Hematopoietic multipotent progenitor cell treated with erythropoietin and hydrocortisone succinate and interleukin-3 and kit ligand, for 8 days (in vitro differentiated cells): ENCODE measurements around the gene PDZRN3.

Experiments used
- DNase-seq: peaks from one replicate; pipeline ENCODE4 v3.0.0-alpha.2; 2015

Gene PDZRN3

DNA sequence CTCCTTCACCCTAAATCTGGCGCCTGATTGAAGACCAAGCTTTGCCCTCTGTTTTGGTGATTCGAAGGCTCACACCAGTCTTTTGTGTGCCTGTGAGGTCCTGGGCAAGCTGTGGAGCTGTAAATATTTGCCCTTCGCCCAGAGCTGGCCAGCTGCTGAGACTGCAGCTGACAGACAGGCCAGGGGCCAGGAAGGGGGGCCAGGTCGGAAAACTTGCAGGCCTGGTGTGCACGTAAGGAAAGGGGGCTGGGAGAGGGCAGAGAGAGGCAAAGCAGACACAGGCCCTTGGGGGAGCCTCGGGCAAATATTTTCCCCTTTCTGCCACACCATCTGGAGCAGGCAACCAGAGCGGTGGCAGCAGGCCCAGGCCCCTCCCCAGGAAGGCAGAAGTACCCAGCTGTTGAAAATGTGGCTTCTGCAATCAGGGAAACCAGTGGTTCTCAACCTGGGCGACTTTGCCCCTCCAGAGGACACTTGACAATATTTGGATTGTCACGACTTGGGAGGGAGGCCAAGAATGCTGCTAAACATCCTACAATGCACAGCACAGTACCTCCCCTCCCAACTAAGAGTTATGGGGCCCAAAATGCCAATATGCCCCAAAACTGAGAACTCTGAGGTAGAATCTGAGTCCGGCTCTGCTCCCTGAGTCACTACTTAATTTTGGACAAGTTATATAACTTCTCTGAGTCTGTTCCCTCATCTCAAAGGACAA, 2.5 kb downstream of the PDZRN3 start:
- DNase-seq = no peak

DNA sequence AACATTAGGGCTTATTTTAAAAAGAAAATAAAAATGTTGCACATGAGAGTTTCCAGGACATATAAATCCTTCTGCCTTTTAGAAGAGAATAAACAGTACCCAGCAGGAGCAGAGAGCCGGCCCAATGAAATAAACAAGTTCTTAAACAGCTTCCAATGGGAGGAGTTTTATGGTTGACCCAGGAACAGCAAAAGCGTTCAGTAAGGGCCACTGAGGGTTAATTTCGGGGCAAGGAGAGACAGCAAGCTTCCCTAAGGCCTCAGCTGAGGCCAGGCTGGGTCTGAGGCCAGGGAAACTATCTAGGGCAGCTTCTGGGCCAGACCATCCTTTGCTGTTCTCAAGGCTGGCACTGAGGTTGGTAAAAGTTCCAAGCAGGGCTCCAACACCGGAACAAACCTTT, 3.4 kb downstream of the PDZRN3 start:
- no peak for DNase-seq

DNA sequence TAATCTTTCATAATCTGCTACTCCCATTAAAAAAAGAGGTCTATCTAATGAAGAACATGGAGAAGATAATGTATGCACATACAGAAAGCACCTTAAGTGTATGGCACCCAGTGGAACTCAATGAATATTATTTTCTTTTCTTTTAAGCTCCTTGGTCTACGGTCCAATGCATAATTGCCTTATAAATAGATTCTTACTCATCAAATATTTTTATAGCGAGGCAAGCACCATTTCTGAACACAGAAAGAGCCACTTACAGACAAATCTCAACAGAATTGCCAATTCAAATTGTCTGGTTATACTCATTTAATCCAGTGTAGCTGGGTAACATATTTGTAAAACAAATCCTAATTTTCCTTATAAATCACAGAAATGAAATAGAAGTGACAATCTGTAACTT, 6.3 kb downstream of the PDZRN3 start:
- no peak for DNase-seq

DNA sequence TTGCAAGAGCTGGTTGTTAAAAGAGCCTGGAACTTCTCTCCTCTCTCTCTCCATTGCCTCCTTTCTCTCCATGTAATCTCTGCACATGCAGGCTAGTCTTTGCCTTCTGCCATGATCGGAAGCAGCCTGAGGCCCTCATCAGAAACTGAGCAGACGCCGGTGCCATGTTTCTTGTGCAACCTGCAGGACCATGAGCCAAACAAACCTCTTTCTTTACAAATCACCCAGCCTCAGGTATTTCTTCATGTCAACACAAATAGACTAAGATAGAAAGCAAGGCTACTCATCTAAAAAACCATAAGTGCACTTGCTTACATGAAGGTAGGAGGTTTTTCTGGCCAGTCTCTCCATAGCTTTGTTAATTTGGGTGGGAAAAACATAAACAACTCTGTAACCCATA, 8.7 kb downstream of the PDZRN3 start:
- DNase-seq = no peak

DNA sequence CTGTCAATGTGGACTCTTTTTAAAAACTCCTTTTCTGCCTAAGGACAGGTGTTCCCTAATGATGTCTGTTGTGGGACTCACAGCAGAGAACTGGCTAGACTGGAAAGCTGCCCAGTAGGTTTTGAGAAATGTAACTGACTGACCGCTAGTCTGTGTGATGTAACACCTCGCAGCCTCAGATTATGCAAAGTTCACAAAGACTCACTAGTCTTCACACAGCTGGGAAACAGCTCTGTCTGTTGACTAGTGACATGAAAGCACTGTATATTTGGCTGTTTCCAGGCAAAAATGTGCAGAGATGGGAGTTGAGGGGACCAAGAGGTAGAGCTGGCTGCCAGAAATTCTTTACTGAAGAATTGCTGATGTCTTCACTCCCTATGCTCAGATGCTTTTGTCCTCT, 10.3 kb downstream of the PDZRN3 start:
- DNase-seq = no peak

DNA sequence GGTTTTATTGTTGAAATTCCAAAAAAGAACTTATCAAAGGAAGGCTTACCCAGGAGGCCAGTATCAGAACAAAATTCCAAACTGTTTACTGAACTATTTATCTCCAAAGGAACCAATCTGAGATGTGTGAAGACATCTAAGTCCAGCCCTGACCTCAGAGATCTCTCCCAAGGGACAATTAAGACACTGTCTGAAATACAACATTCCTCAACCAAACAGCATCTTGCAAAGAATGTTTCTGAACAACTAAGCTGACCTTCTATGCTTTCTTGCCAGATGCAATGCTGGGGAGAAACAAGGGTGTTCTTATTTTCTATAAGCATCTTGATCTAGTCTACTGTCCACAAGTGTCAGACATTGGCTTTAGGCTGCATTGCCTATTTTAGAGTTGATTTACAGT, 13.6 kb downstream of the PDZRN3 start:
- DNase-seq = no peak

DNA sequence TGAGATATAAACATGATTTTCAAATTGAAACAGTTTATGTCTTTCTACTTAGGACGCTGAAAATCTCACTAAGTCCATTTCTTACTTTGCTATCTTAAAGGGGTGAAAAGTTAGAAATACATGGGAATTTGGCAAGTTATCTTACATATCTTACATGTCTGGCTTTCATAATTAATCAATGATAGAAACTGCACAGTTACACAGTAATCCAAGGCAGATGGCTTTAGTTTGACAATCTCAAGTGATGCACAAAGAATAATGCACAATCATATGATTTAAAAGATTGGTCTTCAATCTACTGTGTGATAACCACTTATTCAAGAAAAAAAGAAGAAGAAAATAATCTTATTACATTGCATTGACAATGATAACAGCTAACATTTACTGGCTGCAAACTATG, 14.2 kb downstream of the PDZRN3 start:
- DNase-seq = no peak

DNA sequence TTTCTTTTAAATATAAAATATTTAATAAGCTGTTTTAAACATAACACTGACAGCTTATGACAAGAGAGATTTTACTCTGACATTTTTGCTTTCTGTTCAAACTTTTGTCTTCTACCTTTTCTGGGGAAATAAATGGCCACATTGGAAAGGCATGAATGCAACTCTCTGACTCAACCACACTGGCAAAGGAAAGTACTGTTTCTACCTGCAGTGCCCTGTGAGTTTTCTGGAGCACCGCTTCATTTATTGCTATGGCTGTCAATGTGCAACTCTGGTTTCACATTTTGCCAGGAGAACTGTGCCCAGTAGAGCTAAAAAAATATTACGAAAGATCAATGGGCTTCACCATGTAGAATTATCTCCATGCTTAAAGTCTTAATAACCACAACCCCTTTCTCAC, 15.1 kb downstream of the PDZRN3 start:
- DNase-seq = no peak

DNA sequence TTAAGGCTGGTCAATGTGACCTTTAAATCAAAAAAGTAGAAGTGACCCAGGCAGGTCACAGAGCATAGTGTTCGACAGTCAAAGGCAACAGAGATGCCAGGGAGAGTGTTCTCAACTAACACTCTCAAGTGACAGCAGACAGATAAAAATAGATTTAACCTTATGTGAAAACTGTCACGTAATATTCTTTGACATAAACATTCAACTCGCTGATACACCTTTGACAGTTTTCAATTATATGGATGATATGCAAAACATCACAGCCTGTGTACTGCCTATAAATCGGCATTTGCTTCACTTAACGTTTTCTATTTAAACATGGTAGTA, 15.5 kb downstream of the PDZRN3 start:
- DNase-seq = no peak

DNA sequence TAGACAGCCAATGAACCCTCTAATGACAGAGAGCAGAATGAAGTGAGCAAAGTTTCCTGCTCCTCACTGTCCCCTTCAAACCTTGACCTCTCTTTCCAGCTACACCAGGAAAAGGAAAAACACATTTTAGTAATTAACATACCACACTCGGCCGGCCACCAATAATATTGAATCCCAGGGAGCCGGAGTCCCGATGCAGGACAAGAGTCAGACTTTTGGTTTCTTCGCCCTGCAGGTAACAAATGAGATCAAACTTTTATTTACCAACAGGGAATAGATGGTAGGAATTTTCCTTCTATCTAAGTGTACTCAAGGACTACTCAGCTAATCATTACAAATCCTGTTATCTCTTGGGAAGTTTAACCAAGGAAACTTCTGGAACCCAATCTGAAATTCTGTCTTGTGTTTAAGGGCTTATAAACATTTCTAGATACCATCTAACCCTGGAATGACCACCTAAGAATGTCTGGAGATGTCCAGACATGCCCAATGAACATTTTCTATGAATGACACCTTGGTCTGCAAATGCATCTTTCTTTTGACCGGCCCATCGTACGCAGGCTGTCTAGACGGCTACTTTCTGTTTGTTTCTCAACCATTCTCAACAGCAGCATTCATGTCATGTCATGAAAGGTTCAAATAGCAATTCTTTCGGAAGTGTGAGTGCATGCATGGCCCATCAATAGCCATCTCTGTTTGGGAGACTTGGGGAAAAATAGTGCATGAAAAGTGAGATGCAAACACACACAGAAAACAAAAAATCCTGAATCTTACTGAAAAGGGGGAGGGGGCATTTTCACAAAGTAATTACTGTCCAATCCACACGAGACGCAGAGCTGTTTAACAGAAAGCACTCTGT, 16.1 kb downstream of the PDZRN3 start:
- DNase-seq = no peak

DNA sequence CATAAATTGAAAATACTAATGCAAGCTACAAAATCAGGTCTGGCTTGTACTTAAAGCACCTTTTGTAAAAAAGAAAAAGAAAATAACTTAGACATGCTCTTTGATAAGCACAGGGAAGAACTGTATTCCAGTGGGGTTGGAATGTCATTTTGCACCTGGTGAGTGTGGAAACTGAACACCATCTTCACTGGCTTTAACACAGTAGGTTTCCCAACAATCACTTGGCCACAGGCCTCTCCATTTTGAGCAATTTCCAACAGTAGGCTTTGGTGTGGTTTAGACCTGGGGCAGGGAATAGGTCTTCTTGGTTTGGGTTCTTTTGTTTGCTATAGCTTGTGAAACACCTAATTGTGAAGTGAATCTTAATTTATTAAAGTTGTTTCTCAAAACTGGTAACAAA, 18.9 kb downstream of the PDZRN3 start:
- DNase-seq = no peak

DNA sequence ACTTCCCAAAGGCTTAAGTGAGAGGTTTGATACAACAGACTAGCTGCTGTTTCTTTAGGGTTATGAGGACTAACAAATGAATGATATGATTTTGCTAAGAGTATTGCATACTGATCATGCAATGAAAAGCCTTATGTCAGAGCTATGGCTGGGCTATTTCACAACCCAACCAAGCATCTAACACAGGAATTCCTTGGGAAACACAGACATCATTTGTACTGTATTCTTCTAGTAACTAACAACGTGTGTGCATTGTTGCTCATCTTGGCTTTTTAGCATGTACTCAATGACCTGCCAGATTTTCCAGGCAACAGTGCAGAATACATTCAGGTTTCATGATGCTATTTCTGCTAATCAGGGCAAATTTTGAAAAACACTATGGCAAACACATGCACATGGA, 19.3 kb downstream of the PDZRN3 start:
- no peak for DNase-seq

DNA sequence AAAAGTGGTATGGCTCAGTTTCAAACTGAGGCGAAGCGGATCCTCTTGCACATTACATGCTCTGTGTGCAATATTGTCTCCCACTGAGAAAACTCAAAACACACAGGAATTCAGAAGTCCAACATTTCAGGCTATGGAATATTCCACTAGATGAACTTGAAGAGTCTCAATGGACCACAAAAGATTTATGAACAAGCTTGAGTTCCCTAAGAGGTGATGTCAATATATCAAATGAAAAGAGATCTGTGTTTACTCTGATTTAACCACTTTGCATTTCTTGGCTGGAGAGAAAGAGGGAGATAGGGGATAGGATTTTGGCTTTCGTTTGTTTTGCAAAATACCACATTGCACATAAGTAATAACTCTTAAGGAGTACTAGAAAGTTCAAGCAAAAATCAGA, 20.3 kb downstream of the PDZRN3 start:
- no peak for DNase-seq

DNA sequence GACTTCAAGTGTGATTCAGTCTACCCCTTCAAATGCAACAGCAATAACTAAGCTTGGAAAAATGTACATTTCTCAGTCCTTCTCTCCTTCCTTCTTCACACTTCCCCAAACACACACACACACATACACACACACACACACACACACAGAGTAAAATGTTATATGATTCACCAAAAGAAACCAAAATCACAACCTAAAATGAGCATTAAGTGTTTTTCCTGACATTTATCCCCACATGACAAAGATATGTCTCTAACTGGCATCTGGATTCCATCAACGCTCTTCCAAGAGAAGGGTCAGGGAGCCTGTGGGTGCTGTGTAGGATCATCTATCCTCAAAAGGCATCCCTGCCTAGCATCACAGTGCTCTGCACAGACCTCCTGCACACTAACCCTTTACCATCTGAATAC, 21.0 kb downstream of the PDZRN3 start:
- no peak for DNase-seq

DNA sequence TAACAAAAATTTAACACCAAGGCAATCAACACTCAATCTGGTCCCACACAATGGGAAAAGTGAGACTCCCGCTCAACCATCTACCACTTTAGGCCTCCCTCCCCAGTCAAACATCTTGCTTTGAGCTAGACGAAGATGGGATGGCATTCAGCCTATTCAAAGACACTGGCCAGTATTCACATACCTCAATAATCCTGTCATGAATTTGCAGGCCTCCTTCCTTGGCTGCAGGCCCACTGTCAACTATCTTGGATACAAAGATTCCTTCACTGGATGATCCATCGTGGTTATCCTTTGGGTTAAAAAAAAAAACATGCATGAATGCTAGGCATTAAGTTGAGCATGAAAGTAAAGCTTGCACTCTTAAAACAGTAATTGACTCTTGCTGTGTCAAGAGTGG, 22.6 kb downstream of the PDZRN3 start:
- no peak for DNase-seq

DNA sequence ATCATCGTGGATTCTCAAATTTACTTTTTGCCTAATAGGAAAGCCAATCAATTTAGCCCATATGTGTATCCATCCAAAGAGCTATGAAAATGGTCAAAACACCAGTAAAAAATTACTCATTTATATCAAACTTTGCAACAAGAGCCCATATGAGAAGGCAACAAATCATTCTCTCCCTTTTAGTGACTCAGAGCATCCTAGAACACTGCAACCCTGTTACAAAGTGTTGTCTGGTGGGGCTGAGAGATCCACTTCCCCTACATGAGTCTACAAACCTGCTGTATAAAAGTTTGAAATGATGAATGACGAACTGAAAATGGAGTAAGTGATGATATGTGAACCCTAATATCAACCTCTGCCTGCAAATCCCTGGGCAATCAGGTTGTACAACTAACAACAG, 23.3 kb downstream of the PDZRN3 start:
- no peak for DNase-seq

DNA sequence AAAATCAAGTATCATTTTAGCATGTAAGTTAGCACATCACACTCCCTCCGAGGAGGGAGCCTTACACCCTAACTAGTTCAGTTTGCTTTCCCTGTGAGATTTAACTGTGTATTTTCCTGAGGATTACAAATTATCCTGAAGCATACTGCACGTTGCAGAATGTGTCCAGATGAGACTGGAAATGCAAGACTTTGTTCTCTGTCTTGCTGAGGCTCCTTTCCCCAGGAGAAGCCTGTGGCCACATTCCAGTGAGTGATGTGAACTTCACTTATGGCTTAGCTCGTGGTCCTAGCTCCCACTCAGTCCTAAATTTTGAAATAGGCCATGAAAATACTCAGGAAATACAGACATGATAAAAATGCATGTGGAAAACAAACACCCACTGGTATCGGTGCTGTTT, 23.7 kb downstream of the PDZRN3 start:
- no peak for DNase-seq

DNA sequence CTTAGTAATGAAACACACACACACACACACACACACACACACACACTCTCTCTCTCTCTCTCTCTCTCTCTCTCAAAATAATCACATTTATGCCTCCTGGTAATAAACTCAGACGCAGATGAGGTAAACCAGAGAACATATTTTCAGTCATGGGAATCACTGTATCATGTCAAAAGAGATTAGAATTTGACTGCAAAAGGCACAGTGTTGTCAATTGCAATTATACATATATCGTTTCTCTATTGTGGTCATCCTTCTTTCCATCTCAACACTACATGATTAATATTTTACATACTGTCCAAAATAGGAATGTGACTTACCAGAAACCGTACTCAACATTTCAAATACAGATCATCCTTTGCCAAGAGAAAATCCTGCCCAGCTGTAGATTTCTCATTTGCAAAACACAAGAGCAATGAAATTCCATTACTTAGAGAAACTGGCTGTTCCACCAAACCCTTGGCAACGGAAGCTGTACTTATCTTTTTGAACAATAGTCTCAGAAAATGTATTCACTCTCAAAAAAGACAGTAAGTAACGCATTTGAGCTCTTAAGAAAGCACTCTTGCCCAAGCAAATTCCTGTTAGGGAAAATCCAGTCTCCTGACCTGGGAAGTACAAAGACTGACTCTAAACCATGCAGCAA, 24.3 kb downstream of the PDZRN3 start:
- DNase-seq = no peak

DNA sequence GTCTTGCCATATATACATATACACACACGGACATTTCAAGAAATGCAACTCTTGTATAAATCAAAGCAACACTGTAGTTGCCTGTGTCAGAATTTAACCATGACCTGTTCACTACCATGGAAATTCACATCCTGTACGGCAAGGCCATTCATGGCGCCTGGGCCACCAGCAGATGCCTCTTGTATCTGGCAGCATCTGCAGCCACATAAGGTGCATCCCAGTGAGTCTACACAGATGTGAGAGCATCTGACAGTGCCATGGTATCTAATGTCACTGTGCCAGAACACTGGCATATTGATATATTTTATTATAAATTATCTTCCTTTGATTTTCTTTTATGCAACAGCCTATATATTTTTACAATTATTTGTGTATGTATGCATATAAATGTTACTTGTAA, 25.1 kb downstream of the PDZRN3 start:
- DNase-seq = no peak

DNA sequence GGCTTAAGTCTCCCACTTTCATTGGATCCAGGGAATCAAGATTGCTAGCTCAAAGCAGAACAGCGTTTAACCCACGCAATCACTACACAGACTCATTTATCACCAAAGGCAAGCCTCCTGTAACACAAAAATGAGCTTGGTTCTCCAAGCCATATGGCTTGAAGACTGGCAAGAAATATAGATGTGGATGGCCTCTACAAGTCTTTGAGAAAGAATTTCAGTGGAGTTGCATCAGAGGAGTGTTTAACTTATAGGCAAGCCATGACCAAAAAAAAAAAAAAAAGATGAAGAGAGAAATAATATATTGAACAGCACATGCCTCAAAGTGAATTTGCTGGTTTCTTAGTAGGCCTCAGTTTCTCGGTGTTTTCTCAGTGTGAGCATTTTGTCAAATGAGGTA, 27.3 kb downstream of the PDZRN3 start:
- DNase-seq = no peak

DNA sequence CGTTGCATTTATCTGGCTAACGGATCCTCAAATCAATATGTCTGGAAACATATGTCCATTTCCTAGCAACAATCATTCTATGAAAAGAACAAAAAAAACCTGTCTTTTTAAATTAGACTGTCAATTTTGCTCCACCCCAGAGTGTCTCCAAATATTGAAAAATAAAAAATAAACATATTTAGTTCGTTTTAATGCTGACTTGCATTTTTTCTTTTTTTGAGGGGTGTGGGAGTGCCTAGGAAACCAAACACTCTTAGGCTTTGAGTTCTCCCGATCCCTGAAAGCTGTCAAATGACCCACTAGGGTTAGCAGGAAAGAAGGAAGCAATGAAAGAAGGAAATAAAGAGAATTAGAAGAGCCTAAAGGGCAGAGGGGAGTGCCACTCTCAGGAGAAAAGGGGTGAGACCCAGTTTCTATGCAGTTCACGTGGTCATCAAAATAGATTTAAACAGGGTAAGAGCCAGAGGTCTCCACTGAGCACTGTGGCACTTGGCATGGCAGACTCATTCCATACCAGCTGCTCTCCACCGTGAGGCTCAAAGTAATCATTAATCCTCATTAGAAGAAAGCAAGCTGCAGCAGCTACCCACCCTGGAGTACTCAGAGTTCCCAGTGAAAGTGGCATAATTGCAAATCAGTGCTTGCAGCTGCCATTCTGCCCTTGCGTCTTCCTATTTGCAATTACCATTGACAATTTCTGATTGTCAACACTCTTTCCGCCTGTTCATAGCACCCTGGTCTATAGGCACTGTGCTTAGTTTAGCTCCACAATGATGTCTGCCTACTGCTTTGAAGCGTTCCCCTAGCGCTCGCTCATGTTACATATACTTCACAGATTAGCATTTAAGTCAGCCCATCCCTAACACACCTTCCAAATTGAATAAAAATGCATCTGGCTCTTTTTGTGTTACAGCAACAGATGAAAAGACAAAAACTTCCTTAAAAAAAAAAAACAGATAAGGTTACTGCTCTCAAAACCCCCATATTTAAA, 32.3 kb downstream of the PDZRN3 start:
- no peak for DNase-seq

DNA sequence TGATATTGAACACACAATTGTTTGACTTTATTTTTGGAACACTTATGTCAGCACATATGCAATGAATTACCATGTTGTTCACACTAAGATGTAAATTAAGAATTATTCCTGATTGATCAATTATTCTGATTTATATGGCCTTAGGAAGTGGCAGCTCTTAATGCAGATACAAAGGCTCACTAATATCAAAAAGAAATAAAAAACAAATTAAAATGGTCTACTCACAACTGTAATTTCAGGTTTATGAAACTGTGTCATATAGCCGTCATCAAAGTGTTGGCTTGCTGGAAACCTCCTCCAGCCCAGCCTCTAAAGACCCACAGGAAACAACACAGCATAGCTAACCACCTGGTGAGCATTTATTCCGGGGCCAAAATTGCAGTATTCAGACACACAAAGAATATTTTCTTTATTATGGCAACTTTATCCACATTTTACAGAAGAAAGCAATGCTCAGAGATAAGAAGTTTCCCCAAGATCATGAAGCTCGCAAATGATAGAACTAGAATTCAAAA, 33.4 kb downstream of the PDZRN3 start:
- DNase-seq = no peak

DNA sequence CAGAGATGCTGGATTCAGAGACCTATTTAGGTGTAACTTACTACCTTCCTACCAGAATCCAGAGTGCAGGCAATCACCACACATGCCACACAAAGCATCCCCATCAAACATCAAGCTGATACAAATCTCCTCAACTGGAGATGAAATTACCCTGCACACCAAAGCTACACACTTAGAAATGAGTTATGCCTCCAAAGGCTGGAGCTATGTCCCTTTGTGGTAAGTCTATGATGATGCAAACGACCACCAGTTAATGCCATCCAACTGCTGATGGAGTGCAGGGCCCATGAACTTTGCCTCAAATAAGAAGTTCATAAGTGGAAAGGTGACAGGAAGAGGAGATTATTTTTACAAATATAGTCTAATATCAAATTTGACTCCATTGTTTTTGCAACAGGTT, 38.1 kb downstream of the PDZRN3 start:
- no peak for DNase-seq
